CD4-positive, alpha-beta T cell treated with Interleukin-21 for 1 hour (primary cell): ENCODE measurements around the gene CNGA1.
"Not testable (repeated sequence)": the region's sequence is repeated elsewhere in the genome, so short reads cannot be mapped to it uniquely, and the experiment has no call there.

Experiments
- DNase-seq: peaks from one replicate; pipeline ENCODE4 v3.0.0-alpha.2; 2020

CNGA1 gene

DNA sequence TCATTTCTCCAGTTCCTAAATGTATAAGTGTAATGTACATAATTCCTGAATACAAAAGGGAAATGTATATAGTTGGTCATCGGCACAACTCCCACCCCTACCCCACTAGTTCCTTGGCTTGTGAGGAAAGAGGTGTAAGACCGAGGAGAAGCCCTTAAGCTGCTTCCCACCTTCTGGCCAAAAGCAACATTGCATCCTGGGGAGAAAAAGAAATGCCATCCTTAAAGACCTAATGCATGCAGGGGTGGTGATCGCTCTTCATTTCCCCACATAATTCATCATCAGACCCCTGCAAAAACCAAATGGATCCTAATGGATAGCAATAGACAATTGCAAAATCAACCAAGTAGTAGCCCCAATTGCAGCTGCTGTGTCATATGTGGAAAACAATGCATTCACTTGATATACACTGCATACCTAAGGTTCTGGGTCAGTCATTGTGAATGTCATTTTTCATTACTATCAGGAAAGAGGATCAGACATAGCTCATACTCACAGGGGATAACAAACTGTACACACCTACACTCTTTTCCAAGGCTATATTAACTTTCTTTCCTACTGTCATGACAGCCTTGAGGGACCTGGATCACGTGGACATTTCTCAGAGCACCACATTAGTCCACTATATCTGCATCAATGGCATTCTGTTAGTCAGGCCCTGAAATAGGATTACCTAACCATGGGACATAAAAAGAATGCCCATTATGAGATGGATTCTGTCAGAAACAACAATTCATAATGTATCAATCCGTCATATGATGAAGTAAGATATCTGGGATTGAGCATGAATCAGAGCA, 70.4 kb downstream of the CNGA1 start:
- no peak for DNase-seq

DNA sequence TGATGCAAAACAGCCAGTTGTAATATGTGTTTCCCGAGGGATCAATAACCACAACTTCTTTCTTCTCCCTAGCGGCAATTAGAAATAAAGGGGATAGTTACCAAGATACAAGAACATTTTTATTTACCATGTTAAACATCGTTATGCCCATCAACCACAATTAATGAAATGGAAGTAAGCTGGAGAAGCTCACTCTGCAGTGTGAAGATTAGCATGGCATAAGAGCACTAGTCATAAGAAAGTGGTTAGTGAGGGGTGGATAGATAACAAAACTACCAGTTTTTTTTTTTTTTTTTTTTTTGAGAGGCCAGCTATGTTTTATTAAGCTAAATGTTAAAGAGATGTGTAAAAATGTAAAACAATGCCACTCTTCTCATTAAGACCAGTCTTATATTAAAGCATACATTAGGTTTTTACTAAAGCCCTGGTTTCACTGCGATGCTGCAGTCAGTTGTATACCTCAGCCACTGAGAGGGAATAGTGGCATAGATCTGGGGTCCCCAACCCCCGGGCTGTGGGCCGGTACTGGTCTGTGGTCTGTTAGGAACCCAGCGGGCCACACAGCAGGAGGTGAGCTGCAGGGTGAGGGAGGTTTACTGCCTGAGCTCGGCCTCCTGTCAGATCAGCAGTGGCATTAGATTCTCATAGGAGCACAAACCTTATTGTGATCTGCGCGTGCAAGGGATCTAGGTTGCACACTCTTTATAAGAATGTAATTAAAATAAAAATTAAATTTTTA, 74.2 kb downstream of the CNGA1 start:
- no peak for DNase-seq

DNA sequence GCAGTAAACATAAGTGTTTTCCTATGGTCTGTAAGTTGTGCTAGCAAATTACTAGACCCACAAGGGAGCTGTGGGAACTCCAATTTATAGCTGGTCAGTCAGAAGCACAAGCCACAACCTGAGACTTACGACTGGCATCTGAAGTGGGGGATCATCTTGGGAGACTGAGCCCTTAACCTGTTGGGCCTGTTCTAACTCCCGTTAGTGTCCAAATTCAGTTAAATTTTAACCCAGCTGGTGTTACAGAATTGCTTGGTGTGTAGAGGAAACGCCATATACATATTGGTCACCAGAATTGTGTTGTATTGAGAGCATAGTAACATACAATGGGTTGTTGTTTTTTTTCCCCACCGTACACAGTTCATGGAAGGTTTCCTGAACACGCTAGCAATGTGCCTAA, 77.0 kb downstream of the CNGA1 start:
- no peak for DNase-seq

DNA sequence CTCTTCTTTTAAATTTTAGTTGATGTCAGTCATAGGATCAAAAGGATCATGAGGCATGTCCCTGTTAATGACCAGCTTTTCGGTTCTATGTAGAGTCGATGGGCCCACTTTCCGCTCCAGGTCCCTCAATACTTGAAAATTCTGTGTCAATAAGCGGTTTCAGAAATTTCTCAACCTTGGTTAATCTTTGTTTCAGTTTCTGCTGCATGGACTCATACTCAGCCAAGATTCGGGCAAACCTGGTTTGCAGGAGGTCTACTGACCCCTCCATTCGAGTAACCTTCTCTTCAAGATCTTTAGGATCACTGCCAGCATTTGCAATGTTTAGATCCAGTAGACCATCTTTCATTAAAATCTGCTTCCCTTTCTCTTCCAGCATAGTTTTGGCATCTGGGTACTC, 80.1 kb downstream of the CNGA1 start:
- DNase-seq = no peak

DNA sequence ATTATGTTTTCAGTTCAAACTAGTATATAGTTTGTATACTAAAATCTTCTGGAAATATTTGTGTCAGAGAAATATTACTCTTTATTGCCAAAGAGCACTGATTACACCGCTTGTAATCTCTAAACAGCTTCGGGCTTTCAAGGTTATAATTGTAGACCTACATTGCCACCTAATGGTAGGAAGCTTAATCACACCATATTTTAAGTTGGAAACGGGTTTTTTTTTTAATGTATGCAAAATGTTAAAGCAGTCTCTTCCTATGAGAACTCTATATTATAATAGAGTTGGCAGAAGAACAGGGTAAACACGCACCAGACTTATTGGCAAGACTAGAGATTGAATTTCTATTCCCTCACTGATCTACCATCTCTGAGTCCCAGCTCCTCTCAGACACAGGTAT, 82.6 kb downstream of the CNGA1 start:
- DNase-seq = peak; percentile 59

DNA sequence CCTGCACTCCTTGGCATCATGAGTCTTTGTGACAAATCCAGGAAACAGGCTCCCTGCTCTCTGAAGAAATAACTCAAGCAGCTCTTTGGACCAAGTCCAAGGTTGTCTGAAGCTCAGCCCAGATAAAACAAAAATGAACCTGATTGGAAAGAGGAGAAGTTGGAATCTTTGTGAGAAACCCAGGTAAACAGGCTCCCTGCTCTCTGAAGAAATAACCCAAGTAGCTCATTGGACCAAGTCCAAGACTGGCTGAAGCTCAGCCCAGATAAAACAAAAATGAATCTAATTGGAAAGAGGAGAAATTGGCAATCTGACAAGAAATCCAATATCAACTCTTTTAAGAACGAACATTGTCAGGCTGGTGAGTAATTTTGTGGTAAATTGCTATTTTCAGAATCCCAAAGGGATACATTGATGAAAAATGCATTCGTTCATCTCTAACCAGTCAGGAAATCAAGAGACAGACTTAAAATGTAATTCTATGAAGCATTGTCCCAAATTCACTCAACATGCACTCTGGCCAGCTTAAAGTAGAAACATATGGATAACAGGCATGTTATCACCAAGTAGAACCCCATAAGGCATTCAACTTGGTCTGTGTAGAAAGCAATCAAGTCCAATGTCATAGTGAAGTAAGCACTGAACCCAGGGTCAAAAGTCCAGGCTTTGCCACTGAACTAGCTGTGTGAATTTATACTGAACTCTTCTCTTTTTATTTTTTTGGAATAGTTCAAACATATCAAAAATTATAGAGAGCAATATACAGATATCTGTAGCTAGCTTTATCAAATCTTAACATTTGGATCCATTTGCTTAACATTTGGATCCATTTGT, 85.3 kb downstream of the CNGA1 start:
- DNase-seq = no peak

DNA sequence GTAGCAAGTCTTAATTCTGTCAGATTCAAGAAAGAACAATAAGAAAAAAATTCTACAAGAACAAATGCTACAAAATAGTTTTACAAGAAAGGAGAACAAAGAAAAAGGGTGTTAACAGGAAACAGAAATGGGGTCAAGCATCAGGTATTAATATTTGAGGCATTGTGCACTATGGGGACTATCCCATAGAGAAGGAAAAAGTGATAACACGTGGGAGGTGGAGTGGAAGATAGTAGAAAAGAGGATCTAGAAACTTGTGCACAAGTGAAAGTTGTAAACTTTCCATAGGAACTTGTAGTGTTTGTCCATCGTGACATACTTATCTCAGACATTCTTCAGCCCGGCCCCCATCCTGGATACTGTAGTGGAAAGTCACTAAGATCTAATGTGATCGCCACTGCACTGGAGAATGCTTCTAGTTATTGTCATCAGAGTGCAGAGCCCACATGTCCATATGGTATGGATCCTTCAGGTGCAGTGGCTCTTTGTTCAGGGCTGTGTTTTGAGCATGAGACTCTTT, 86.7 kb downstream of the CNGA1 start:
- DNase-seq = no peak

DNA sequence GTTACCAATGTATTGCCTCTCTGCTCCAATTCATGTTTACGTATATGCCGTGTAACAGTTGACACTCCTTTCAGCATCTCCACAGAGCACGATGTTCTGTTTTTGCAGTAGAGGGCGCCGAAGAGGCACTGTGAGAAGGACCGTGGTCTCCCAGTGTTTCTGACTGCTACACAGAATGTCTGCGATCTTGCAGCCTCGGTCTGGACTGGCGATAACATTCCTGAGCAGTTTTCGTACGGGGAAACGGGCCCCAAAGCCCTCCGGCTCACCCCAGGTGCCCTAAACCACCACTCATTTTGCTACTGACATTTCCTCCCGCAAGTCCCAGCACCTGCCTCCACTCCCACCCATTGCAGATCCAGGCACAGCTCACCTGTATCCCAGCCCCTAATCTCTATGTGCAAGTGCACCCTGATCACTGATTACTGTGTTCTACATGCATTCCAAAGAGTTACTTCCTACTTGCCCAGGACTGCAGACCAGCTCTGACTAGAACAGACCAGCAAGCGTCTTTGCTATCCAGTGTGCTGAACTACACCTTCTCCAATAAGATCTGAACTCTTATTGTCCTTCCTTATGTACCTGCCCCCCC, 89.7 kb downstream of the CNGA1 start:
- peak; percentile 62 for DNase-seq

DNA sequence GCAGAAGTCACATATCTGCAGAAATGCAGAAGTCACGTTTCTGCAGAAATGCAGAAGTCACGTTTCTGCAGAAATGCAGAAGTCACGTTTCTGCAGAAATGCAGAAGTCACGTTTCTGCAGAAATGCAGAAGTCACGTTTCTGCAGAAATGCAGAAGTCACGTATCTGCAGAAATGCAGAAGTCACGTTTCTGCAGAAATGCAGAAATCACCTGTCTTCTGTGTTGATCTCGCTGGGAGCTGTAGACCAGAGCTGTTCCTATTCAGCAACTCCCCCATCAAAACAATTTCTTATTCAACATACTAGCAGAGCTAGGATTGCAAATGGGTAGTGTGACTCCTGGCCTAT, 93.2 kb downstream of the CNGA1 start:
- DNase-seq = not testable (repeated sequence)

DNA sequence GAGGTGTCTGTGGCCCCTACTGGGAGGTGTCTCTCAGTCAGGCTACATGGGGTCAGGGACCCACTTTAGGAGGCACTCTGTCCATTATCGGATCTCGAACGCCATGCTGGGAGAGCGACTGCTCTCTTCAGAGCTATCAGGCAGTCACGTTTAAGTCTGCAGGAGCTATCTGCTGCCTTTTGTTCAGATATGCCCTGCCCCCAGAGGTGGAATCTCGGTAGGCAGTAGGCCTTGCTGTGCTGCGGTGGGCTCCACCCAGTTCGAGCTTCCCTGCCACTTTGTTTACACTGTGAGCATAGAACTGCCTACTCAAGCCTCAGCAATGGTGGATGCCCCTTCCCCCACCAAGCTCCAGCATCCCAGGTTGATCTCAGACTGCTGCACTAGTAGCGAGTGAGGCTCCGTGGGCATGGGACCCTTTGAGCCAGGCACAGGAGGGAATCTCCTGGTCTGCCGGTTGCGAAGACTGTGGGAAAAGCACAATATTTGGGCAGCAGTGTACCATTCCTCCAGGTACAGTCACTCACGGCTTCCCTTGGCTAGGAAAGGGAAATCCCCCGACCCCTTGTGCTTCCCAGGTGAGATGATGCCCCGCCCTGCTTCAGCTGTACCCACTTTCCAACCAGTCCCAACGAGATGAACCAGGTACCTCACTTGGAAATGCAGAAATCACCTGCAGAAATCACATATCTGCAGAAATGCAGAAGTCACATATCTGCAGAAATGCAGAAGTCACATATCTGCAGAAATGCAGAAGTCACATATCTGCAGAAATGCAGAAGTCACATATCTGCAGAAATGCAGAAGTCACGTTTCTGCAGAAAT, 93.8 kb downstream of the CNGA1 start:
- DNase-seq = not testable (repeated sequence)

DNA sequence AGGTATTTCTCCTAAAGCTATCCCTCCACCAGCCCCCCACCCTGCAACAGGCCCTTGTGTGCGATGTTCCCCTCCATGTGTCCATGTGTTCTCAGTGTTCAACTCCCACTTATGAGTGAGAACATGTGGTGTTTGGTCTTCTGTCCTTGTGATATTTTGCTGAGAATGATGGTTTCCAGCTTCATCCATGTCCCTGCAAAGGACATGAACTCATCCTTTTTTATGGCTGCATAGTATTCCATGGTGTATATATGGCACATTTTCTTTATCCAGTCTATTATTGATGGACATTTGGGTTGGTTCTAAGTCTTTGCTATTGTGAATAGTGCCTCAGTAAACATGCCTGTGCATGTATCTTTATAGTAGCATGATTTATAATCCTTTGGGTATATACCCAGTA, 99.3 kb downstream of the CNGA1 start:
- not testable (repeated sequence) for DNase-seq

DNA sequence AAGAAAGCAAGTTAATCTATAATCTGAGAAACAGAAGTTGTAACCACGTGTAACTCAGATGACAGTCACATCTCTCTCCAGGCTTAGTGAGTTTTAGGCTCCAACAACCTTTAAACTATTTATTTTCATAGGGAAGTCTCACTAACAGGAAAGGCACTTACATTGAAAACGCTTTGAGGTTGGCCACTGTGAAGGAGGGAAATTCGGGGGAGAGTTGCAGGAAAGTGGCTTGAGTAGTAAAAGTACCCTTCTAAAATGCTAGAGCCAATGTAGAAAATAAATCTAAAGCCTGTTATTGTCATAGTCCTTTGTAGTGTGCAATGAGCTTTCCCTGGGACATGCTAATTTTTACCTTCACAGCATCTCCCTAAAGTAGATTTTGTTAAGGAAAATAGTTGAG, 101.1 kb downstream of the CNGA1 start:
- no peak for DNase-seq

DNA sequence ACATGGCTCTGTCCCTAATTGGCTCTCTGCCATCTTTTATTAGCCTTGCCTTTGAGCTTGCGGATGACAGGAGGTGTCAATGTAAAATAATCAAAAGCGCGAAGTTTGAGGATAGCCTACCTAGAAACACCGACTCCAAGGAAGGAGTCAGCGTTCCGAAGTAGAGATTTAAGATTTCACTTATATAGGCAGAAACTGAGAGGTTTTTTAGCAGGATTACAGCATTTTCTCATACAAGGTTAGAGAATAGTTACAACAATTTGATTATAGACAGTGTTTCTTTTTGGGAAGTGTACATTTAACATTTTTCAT, 101.6 kb downstream of the CNGA1 start:
- no peak for DNase-seq

DNA sequence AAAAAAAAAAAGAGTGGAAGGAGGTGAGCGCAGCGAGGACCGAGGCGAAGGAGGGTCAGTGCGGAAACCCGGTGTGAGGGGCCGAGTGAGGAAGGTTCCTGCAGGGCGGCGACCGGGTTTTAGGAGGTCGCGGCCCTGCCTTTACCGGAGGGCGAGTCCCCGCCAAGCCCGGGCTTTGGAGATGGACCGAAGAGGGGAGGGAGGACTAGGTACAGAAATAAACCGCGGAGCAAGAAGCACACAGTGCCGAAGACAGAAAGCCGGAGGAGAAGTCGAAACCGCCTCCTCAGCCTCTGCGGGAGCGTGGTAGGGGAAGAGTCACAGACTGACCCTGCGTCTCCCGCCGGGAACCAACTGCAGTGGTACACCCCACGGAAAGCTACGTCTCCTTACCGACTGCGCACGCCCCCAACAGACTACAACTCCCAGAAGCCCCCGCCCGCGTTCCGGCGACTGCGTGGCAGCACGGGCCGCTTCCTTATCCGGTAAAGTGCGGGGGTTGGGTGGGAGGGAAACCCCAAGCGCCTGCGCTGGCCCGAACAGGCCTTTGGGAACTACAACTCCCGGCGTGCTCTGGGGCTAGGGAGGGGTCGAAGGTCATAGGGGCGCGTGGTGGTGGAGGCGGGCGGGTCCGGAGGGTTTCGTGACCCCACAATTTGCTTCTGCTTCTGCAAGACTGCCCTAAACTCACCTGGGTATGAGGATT, 102.1 kb downstream of the CNGA1 start, which contains the start of gene NFXL1:
Gene NFXL1 (minus strand): TSS at position 364 of the 706 bp plus-strand sequence. CDS start 380 bp downstream, outside the sequence.
- peak; percentile 96 for DNase-seq

DNA sequence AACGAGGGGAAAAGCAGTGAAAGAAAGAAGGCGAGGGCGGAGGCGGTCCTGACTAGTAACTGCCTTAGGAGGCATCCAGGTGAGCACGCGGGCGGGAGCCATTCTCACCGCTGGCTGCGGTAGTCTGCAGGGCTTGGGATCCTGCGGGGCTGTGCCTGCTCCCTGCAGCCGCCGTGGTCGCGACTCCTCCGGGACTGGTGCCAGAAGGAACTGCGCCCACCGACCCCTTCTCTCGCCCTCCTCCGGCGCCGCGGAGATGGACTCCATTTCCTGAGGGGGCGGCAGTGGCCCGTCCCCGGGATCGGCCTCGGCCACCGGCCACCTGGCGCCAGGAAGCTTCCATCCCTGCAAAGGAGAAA, 102.6 kb downstream of the CNGA1 start:
- DNase-seq = peak; percentile 26

DNA sequence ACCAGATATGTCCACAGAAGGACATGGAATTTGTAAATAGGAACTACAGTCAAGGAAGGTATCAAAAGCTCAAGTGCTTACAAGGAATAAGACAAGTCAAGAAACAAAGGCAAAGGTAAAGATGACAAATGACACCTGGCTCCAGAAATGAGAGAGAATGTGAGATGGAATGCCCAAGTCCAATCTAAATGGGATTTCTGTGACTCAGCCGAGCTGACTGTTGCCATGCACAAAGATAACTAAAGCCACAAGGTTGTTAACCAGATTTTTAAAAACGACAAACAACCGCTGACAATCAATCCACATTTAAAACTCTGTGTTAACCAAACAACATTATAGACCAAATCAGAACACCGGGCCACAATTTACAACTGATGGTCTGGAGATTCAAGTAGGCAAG, 103.2 kb downstream of the CNGA1 start:
- DNase-seq = no peak

DNA sequence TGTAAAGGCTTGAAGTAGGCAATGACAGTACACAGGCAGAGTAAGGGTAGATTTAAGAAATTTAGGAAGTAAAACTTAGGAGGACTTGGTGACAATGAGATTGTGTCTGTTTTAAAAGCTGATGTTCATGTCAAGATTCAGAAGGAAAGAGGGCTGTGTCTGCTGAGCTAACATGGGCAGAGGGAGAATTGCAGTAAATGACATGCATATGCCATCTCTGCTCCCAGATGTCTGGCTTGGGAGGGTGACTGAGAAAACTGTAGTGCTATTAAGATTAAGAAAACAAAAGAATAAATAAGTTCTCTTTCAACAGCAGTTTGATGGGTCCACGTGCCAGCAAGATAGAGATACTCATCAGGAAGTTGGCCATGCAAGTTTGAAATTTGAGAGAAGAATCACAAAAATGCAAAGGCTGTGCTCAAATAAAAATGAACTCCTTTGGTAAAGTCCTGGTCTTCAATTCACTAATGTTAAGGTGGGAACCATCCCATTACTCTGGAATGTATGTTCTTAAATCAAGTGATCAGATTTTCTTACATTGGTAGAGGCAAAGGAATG, 109.3 kb downstream of the CNGA1 start:
- no peak for DNase-seq

DNA sequence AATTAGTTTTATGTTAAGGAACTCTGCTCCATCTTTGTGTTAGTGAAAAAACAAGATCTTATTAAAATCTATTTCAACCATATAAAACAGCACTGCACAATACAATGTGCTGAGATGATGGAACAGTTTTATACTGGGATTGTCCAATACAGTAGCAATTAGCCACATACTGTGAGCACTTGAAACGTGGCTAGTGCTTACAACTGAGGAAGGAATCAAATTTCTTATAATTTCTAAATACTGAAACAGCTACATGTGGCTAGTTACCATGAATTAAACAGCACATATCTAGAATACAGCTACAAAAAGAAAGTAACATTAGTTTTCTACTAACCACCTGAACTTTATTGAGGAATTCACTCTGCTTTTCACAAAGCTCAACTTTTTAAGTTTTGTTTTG, 116.8 kb downstream of the CNGA1 start:
- DNase-seq = no peak

DNA sequence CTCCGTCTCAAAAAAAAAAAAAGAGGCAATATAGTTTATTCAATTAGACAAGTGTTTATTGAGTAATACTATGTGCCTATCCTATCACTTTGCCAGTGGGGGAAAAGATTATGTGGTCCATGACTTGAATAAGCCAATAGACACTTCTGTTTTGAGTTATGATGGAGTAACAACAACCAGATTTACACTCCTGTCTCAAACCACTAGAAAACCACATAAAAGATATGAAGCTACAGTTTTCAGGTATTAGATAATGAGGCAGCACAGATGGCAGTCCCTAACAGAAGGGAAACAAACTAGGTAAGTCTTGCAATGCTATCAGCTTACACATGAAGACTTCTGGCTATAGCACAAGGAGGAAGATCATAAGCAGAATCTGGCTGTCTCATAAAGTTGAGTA, 124.6 kb downstream of the CNGA1 start:
- DNase-seq = no peak
